Activated CD8-positive, alpha-beta memory T cell treated with anti-CD3 and anti-CD28 coated beads for 36 hours (primary cell): ENCODE measurements around the gene PREP. TPM values are rescaled to one million over a fixed set of nuclear protein-coding genes. Genes with fewer than 3 reads are reported as not detected.
"Not testable (repeated sequence)": the region's sequence is repeated elsewhere in the genome, so short reads cannot be mapped to it uniquely, and the experiment has no call there.

ENCODE experiments used
- CTCF ChIA-PET: fragments of 350-600 bp; sonication (Branson Sonifier 250); formaldehyde crosslinking; loops from one replicate; lab custom pipeline; 2021; ENCODE audit warnings: antibody characterized with exemption; lab: Charles Lee
- POLR2A ChIA-PET: fragments of 350-600 bp; sonication (Branson Sonifier 250); formaldehyde crosslinking; loops from one replicate; lab custom pipeline; 2021; ENCODE audit warnings: antibody characterized with exemption; lab: Charles Lee
- total RNA-seq, 2 experiments: library from RNA; stranded (reverse); gene quantifications; one replicate each; pipeline ENCODE4 v1.2.3, GENCODE V29; 2021

PREP gene
- total RNA-seq, 2 experiments from 2014 or later, result 54.4 to 55.5 TPM

DNA sequence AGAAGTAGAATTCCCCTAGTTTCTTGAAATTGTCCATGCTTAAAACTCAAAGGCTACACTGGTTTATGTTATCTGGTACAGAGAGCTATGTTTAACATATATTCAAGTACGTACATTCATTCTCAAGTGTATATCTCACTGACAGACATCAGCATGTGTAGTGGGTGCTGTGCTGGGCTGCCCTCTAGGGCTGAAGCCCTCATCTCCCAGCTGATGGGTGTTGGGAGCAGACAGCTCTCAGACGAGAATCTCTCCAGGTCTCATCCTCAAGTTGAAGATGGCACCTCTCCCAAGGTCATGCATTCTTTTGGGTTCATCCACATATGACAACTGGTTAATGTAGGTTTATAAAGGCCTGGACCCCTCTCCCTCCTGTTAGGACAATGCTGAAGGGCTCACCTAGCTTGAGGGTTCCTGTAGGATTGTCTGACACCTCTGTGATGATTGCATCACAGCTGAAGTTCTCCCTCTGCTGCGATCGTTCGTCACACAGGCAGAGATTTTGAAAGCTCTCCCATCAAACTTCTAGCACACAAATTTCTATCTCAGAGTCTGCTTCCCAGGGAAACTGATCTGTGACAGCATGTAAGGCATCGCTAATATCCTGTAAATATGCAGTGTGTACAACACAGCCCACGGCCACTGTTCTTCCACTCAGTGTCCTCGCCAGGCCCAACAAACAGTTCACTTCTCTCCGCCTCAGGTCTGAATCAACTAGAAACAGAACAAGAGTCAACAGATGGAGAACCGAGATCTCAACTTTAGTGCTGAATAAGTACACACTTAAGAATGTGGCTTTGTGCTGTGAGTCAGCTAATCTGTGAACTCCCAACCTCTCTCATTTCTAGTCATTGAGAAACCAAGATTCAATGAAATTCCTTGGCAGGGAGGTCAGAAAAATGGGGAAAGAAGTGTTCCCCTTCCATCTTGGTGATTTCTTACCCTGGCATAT lies 43.2 kb downstream of the PREP start:
- ChIA-PET CTCF (interaction anchor here (1.2 kb wide), 1 partner anchor 272 kb away, joined by 4 read pairs; no protein-coding TSS in a partner anchor), POLR2A (no interaction called here)

DNA sequence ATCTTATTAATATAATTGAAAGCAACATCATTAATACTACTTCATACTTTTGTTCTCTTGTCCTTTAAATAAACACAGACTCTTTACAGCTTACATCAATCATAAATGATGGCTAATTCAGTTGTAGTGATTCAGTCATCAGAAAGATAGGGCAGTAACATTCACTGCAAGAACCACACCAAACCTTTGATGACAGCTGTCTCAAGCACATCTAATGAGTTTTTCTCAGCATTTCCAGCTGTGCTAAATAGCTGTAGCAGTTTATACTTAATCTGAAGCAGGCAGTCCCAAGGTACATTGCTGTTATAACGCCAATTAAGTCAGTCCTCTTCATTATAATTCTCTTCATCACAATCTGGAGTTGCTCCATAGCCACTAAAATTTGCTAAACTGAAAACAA lies 45.7 kb downstream of the PREP start:
- POLR2A ChIA-PET, result no interaction called here

GRCh38 chr6:105352037-105352617 lies 50.8 kb downstream of the PREP start:
- CTCF ChIA-PET, result no interaction called here
- POLR2A ChIA-PET, result no interaction called here

More for the DNA sequence above, 45.7 kb downstream of the PREP start:
- CTCF ChIA-PET, result no interaction called here

DNA sequence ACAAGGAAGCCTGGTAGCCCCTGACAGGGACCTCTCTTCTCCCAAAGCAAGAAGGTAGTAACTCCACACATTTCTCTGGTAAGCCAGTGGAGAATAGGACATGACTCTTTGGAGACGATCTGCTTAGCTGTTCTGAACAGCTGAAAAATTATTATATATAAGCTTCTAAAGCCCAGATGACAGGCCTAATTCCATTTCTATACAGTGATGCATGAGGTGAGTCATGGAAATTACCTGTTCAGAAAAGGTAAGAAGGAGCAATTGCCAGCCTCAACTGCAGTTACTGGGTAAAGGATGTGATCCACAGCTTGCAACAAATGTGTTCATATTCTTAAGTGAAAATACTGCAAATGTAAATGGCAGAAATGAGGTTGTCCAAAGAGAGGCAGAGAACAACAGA lies 54.0 kb downstream of the PREP start:
- POLR2A ChIA-PET, result interaction anchor here (0.6 kb wide), 1 partner anchor 1489 kb away, joined by 3 read pairs; no protein-coding TSS in a partner anchor
- CTCF ChIA-PET, result no interaction called here

- ChIA-PET CTCF (no interaction called here), POLR2A (no interaction called here)
Observed at GRCh38 chr6:105346052-105346451, 56.8 kb downstream of the PREP start.

- CTCF ChIA-PET, result no interaction called here
Observed at GRCh38 chr6:105345506-105345905, 57.4 kb downstream of the PREP start.

DNA sequence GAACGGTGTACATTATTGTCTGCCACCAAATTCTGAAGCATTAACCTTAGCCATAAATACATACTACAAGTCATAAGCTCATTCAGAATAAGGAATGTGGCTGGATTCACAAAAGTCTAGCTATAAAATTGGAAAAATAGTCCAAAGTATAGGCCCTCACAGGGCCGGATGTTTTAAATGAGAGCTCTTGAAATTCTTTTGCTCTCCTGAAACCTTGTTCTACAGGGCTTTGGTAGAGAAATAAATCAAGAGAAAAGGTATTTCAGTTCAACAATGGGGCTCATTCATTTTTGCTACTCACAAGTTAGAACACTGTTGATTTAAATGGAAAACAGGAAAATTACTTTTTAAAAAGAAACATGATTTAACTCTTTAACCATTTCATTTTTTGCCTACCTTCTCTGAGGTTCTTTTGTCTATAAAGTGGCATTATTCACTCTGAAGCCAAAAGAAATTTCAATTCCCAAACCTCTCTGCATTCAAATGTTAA lies 58.0 kb downstream of the PREP start:
- ChIA-PET CTCF (no interaction called here), POLR2A (no interaction called here)

More at GRCh38 chr6:105345506-105345905, 57.4 kb downstream of the PREP start:
- POLR2A ChIA-PET, result no interaction called here

DNA sequence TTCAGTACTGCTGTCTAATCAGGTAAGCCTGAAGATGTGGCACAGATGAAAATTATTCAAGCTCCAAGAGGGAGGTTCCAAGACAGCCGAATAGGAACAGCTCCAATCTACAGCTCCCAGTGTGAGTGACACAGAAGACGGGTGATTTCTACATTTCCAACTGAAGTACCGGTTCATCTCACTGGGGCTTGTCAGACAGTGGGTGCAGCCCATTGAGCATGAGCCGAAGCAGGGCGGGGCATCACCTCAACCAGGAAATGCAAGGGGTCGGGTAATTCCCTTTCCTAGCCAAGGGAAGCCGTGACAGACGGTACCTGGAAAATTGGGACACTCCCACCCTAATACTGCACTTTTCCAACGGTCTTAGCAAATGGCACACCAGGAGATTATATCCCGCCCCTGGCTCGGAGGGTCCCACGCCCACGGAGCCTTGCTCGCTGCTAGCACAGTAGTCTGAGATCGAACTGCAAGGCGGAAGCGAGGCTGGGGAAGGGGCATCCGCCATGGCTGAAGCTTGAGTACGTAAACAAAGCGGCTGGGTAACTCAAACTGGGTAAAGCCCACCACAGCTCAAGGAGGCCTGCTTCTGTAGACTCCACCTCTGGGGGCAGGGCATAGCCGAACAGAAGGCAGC lies 64.4 kb downstream of the PREP start:
- CTCF ChIA-PET, POLR2A ChIA-PET: not testable (repeated sequence)

GRCh38 chr6:105336986-105337385 lies 65.9 kb downstream of the PREP start:
- CTCF ChIA-PET, result interaction anchor here (0.6 kb wide), 1 partner anchor 151 kb away, joined by 3 read pairs; no protein-coding TSS in a partner anchor
- POLR2A ChIA-PET, result no interaction called here

DNA sequence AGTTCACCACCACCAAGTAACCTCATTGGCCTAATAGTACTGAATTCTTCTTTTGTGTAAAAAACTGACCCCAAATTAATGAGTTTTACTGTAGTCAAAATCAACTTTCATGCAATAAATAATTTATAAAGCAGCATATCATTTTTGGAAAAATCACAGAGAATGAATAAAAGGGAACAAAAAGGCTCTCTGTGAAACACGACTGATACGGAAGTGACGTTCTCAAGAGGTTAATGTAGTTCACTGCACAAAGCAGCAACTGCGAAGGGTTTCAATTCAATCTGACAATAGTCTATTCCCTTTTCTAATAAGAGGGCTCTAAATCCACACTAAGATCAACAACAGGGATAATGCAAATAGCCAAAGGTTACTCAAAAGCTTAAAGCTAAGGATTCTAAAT lies 70.3 kb downstream of the PREP start:
- ChIA-PET CTCF (no interaction called here), POLR2A (no interaction called here)

DNA sequence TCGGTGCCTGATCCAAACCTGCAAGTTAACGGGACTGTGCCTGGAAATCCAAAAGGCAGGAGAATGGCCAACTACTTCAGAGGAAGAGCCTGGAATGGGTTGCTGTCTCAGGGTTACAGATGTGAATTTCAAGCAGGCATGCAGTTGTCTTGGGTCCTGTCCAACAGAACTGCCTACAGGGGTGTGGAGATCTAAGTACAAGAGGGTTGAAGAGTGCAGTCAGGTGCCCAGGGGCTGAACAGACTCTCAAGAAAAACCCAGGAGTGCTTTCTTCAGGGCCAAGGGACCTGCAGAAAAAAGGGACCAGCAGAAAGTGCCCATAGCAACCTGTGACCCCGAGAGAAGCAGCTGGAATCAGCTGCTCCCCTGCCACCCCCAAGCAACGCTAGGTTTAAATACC lies 71.0 kb downstream of the PREP start:
- ChIA-PET CTCF (no interaction called here), POLR2A (no interaction called here)

DNA sequence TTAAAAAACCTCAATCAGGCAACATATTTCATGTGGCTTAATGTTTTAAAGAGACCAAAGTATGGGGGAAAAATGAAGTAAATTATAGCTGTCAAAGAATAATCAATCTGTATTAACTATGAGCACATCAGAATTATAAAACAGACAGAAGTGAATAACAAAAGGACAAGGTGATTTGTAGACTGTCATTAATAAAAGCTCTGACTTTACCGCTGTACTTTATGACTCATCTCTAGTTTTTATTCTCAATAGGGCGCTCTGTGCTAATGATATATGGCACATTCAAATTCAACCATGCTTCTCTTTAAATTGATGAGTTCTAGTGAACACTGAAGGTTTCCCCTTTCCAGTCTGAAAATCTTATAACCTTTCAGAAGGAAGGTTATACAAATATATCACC lies 72.0 kb downstream of the PREP start:
- CTCF ChIA-PET, result no interaction called here

GRCh38 chr6:105330364-105330763 lies 72.5 kb downstream of the PREP start:
- POLR2A ChIA-PET, result no interaction called here

More for the DNA sequence above, 72.0 kb downstream of the PREP start:
- POLR2A ChIA-PET, result no interaction called here

DNA sequence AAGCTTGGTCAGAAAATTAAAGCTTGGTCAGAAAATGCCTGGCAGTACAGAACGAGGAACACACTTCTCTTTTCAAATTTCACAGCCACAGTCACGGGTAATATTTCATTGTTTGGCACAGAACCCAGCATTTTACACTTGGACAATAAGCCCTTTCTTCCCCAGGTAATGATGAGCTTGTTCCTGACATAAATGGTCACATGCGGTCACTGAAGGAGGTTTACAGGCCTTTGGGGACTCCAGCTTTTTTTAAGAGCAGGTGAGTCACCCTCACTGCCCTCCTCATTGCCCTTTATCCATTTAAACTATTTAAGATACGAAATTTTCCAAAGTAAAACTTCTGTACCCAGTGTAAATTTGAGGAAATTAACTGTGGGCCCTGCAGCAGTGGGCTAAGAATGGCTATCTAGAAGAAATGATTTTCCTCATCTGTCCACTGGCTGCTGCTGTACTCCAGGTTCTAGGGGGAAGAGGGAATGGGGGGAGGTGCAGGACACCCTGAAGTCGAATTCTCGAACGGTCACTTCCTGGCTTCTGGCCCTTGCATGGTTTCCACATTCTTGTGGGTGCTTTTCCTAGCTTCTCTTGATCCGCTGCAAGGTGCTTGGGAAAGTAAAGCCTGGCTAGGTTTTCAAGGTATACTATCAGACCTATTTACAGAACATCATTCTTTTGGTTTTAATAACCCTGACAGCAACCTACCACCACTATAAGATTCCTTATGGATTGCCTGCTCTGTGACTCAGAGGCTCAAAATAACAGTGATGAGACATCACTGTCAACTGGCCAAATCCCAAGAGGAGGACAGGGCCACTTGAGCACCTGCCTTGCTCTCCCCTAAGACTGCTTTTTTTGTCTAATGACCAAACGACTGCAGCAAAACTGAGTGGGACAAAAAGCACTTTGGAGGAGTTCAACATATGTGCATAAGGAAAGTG lies 75.8 kb downstream of the PREP start:
- ChIA-PET POLR2A (no interaction called here), CTCF (no interaction called here)

More at GRCh38 chr6:105330364-105330763, 72.5 kb downstream of the PREP start:
- CTCF ChIA-PET, result no interaction called here

DNA sequence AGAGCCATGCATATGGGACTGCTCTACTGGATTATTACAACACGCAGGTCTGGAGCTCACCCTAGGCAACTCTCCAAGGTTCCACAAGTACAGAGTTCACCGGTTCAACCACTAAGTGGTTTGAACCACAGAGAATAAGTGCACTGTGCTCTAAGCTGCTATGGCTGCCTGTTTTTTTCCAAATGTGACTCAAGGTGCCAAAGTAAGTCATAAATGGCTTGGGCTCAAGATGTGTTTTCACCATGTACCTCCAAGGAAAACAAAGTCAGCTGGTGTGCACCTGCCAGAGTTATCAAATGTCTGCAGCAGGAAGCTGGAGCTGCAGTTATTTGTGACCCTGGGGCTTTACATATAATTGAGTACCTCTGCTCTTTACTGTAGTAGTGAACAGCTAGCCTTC lies 76.7 kb downstream of the PREP start:
- ChIA-PET CTCF (no interaction called here), POLR2A (no interaction called here)

DNA sequence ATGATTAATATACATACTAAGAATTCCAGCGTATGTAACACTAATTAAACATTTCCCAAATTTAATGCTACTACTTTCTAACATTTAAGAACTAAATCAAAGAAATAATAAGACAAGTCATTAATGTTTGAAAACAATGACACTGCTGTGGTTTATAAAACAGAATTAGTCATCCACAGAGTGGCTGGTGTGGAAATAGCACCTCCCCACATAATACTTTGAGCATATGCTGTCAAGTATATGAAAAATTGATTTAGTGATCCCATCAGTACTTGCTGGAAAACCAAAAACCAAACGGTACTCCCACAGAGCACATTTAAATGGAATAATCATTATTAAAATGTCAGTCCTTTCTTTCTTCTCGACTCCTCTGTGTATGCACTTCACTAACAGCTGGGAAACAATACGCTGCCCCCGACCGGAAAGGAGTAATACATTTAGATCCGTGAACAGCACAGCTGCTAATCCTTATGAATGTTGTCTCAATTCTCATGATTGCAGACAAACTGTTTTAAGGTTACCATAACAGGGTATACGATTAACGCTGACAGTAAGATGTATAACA lies 78.4 kb downstream of the PREP start:
- ChIA-PET POLR2A (no interaction called here), CTCF (no interaction called here)

DNA sequence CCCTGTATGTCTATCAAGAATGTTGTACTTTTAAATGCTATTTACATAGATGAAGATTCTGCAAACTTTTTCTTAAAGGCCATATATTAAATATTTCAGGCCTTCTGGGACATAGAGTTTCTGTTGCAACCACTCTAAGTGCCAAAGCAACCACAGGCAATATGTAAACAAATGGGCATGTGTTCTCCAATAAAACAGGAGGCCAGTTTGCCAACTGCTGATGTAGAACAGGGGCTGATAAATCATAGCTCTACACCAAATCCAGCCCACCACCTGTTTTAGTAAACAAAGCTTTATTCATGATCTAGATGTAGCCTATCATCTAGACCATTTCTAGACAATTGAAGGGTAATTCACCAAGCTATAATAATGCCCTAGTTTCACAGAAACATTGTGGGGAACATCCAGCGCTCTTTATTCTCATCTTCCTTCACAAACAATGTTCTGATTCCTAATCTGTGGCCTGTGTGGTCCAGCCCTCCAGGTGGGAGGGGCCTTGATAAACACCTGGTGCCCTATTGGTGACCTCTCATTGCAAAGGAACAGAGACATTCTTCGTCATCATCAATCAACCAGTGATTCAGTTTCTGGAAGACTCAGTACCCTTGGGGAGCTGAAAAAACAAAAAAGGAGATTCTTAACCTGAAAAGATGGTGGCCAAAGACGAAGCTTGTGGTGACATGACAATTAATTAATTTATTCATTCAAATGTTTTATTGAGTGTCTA lies 80.2 kb downstream of the PREP start:
- ChIA-PET CTCF (no interaction called here), POLR2A (no interaction called here)

DNA sequence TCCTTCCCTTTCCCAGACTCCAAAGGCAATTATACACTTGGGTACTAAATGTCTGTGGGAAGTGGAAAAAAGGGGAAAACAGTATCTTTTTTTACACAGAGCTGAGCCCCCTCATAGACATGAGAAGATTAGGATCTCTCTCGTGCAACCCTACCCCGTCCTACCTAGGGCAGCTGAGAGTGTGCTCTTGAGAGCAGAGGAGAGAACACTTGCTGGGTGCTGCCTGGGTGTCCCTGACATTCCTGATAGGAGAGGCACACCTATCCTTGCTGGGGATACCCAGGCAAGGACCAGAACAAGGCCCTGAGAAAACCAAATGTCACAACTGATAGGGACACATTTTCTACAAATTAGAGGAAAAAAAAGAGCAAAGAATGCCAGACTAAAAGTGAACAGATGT lies 81.2 kb downstream of the PREP start:
- ChIA-PET POLR2A (no interaction called here), CTCF (no interaction called here)
